Measurements from ENCODE around the gene SHISAL2A. TPM values are rescaled to one million over a fixed set of nuclear protein-coding genes. Genes with fewer than 3 reads are reported as not detected.

SHISAL2A gene
- total and polyA plus RNA-seq, 2 of the 13 experiments (the other 11 are each of a cell fraction or from before 2014, with no cell fraction given), result not detected

DNA sequence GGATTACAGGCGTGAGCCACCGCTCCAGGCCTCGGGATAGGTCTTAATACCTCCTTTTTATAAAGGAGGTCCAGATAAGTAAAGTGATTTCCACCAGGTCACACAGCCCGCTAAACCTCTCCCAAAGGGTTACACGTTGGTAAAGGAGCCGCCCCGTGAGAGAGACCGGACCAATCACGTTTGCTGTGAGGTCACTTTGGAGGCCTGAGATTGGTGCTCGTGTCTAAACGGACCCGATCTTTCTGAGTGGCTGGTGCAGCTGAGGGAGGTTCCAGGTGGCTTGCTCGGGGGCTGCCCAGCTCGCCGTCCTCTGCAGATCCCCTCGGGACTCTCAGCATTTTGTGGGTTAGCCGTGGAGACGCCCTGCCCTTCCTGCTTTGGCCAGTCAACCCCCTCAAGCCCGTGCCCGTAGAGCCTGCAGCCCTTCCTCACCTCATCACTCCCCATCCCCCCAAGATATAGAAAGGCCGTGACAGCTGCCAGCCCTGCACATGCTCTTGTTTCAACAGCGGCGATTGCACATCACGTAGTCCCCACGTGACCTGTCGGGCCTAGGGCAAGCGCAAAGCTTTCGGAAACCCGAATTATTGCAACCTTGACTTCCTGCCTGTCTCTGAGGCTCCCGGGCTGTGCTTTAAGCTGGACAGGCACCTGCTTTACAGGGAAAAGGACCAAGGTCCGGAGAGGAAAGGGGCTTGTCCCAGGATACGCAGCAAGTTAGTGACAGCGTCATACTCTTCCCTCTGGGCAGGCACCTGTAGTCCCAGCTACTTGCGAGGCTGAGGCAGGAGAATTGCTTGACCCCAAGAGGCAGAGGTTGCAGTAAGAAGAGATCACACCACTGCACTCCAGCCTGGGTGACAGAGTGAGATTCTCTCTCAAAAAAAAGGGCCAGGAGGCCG lies 70.2 kb downstream of the SHISAL2A start (continued):
- TF ChIP-seq, protein P1, sequence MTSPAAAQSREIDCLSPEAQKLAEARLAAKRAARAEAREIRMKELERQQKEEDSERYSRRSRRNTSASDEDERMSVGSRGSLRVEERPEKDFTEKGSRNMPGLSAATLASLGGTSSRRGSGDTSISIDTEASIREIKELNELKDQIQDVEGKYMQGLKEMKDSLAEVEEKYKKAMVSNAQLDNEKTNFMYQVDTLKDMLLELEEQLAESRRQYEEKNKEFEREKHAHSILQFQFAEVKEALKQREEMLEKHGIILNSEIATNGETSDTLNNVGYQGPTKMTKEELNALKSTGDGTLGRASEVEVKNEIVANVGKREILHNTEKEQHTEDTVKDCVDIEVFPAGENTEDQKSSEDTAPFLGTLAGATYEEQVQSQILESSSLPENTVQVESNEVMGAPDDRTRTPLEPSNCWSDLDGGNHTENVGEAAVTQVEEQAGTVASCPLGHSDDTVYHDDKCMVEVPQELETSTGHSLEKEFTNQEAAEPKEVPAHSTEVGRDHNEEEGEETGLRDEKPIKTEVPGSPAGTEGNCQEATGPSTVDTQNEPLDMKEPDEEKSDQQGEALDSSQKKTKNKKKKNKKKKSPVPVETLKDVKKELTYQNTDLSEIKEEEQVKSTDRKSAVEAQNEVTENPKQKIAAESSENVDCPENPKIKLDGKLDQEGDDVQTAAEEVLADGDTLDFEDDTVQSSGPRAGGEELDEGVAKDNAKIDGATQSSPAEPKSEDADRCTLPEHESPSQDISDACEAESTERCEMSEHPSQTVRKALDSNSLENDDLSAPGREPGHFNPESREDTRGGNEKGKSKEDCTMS (CRISPR knock-in tag; conservative IDR thresholded peaks at IDR 0.05), result no peak
- TF ChIP-seq PHF8 (CRISPR knock-in tag; IDR thresholded peaks at IDR 0.05), result peak; percentile 78
- TF ChIP-seq ZNF709 (CRISPR knock-in tag; IDR thresholded peaks at IDR 0.05), result peak; percentile 89
- peak; percentile 62; the same call in 1 of the 2 replicates for TF ChIP-seq ZNF30 (CRISPR knock-in tag; IDR thresholded peaks at IDR 0.05)
- no peak for TF ChIP-seq ISX (CRISPR knock-in tag; conservative IDR thresholded peaks at IDR 0.05)
- no peak for TF ChIP-seq IRX3 (CRISPR knock-in tag; IDR thresholded peaks at IDR 0.05; ENCODE audit: borderline replicate concordance, low read depth)
- TF ChIP-seq, protein P2, sequence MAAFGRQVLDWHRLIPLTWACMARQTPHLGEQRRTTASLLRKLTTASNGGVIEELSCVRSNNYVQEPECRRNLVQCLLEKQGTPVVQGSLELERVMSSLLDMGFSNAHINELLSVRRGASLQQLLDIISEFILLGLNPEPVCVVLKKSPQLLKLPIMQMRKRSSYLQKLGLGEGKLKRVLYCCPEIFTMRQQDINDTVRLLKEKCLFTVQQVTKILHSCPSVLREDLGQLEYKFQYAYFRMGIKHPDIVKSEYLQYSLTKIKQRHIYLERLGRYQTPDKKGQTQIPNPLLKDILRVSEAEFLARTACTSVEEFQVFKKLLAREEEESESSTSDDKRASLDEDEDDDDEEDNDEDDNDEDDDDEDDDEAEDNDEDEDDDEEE (CRISPR knock-in tag; IDR thresholded peaks at IDR 0.05), result peak; percentile 79; the same call in 1 of the 2 replicates
- TF ChIP-seq, protein P3, sequence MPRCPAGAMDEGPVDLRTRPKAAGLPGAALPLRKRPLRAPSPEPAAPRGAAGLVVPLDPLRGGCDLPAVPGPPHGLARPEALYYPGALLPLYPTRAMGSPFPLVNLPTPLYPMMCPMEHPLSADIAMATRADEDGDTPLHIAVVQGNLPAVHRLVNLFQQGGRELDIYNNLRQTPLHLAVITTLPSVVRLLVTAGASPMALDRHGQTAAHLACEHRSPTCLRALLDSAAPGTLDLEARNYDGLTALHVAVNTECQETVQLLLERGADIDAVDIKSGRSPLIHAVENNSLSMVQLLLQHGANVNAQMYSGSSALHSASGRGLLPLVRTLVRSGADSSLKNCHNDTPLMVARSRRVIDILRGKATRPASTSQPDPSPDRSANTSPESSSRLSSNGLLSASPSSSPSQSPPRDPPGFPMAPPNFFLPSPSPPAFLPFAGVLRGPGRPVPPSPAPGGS (CRISPR knock-in tag; IDR thresholded peaks at IDR 0.05), result peak; percentile 96
- TF ChIP-seq ZNF615 (CRISPR knock-in tag; IDR thresholded peaks at IDR 0.05; ENCODE audit: borderline replicate concordance), result peak; percentile 87; the same call in 1 of the 2 replicates
- TF ChIP-seq ZNF7 (CRISPR knock-in tag; IDR thresholded peaks at IDR 0.05), result no peak
- TF ChIP-seq, protein P4, sequence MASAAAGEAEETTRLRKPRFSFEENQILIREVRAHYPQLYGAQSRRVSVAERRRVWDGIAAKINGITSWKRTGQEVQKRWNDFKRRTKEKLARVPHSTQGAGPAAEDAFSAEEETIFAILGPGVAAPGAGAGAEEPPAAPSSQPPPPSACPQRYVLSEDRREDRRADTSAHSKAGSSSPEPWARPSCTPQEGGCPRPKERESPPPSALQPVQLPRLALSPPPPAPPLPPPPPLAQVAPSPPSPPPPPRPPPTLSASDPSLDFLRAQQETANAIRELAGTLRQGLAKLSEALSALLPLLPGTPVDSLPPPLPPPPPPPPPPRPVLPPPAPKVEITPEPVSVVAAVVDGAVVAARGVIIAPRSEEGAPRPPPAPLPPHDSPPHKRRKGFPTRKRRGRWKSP (CRISPR knock-in tag; IDR thresholded peaks at IDR 0.05), result peak; percentile 98
- TF ChIP-seq NONO (IDR thresholded peaks at IDR 0.05), result no peak
- peak; percentile 85 for TF ChIP-seq NONO (CRISPR knock-in tag; conservative IDR thresholded peaks at IDR 0.05)
- no peak for TF ChIP-seq ZNF644 (CRISPR knock-in tag; IDR thresholded peaks at IDR 0.05; ENCODE audit: low read depth)
- TF ChIP-seq ZNF530 (CRISPR knock-in tag; IDR thresholded peaks at IDR 0.05; ENCODE audit: low read depth), result peak; percentile 66; the same call in 1 of the 2 replicates
- peak; percentile 93 for TF ChIP-seq YEATS4 (CRISPR knock-in tag; IDR thresholded peaks at IDR 0.05; ENCODE audit: borderline replicate concordance)
- TF ChIP-seq, protein P5, sequence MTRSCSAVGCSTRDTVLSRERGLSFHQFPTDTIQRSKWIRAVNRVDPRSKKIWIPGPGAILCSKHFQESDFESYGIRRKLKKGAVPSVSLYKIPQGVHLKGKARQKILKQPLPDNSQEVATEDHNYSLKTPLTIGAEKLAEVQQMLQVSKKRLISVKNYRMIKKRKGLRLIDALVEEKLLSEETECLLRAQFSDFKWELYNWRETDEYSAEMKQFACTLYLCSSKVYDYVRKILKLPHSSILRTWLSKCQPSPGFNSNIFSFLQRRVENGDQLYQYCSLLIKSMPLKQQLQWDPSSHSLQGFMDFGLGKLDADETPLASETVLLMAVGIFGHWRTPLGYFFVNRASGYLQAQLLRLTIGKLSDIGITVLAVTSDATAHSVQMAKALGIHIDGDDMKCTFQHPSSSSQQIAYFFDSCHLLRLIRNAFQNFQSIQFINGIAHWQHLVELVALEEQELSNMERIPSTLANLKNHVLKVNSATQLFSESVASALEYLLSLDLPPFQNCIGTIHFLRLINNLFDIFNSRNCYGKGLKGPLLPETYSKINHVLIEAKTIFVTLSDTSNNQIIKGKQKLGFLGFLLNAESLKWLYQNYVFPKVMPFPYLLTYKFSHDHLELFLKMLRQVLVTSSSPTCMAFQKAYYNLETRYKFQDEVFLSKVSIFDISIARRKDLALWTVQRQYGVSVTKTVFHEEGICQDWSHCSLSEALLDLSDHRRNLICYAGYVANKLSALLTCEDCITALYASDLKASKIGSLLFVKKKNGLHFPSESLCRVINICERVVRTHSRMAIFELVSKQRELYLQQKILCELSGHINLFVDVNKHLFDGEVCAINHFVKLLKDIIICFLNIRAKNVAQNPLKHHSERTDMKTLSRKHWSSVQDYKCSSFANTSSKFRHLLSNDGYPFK (CRISPR knock-in tag; IDR thresholded peaks at IDR 0.05; ENCODE audit: borderline replicate concordance), result peak; percentile 87
- TF ChIP-seq, protein P6, sequence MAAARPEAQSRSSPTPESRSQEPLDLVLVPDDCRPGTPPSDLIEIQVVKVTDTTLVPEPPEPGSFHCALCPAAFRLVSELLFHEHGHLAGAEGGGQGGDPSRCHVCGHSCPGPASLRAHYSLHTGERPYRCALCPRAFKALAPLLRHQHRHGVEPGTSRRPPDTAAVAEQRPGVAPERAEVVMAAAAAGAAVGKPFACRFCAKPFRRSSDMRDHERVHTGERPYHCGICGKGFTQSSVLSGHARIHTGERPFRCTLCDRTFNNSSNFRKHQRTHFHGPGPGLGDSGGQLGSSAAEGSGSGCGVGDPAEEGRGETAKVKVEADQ (CRISPR knock-in tag; IDR thresholded peaks at IDR 0.05; ENCODE audit: borderline replicate concordance), result no peak
- peak; percentile 94 for TF ChIP-seq ZNF547 (CRISPR knock-in tag; IDR thresholded peaks at IDR 0.05)

Measured in HepG2 (cell line).